Measurements from ENCODE around the gene MTTP.

The MTTP gene

GRCh38 chr4:99642725-99643489 is 68.3 kb downstream of the MTTP start:
- DNase-seq = no peak

- no peak for DNase-seq
These were observed 69.8 kb downstream of the MTTP start for GRCh38 chr4:99644453-99644852.

- DNase-seq = no peak
These were observed 70.4 kb downstream of the MTTP start for GRCh38 chr4:99645036-99645435.

DNA sequence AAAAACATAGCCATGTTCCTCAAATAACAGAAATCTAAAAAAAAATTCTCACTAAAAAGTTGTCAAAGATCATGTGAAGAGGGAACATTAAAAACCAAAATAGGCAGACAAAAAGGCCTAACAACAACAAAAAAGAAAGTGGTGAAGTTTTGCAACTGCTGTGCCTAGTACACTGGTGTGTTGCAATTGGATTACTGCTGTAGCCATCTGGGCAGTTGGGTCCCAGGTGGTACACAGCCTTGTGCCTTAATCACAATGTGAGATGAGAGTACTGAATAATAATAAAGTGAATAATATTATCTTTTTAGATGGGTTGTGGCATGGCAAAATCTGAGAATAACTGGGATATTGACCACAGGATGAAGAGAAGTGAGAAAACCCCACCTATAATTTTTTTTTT is 71.0 kb downstream of the MTTP start:
- DNase-seq = no peak

DNA sequence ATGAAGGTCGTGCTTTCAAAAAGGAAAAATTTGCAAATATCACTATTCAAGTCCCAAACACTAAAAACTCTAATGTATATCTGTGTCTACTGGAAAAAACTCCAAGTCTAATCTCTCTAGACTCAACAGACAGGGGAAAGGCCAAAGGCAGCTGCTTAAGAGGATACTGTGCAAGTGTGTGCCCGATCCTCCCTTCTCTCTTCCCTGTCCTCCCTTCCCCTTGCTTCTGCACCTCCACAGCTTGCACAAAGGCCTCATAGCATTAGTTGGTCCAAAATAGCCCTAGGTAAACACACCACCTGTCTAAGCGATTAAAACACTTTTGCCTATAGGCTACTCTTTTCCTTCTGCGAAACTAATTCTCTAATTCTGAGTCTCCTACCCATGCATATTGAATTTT is 72.4 kb downstream of the MTTP start:
- no peak for DNase-seq

GRCh38 chr4:99648321-99648720 is 73.7 kb downstream of the MTTP start:
- DNase-seq = no peak

GRCh38 chr4:99649208-99649607 is 74.6 kb downstream of the MTTP start:
- DNase-seq = no peak

DNA sequence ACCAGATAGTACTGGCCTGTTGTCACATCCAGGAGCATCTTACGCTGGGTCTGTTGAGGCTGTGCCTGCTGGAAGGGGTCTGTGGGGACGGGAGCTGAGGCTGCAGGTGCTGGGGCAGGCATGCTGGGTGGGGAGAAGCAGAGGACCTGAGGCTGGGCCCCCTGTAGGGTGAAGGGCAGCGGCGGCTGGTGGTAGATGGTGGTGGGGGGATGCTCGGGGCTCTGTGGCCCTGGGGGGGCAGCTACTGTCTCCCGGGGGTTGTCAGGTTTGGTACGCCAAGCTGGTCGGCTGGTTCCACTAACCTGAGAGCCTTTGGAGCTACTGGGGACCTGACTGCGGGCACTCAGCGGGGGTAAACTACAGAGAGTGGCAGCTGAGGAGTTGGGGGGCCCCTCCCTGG is 75.2 kb downstream of the MTTP start:
- DNase-seq = no peak

- no peak for DNase-seq
These were observed 76.6 kb downstream of the MTTP start for GRCh38 chr4:99651016-99651769.

GRCh38 chr4:99651811-99652485 is 77.3 kb downstream of the MTTP start:
- DNase-seq = no peak

- DNase-seq = peak; percentile 34
These were observed 78.2 kb downstream of the MTTP start for GRCh38 chr4:99652596-99653436.

GRCh38 chr4:99653916-99654315 is 79.3 kb downstream of the MTTP start:
- DNase-seq = no peak

GRCh38 chr4:99654361-99654761 is 79.7 kb downstream of the MTTP start:
- DNase-seq = no peak

GRCh38 chr4:99655308-99656081 is 80.9 kb downstream of the MTTP start:
- DNase-seq = no peak

DNA sequence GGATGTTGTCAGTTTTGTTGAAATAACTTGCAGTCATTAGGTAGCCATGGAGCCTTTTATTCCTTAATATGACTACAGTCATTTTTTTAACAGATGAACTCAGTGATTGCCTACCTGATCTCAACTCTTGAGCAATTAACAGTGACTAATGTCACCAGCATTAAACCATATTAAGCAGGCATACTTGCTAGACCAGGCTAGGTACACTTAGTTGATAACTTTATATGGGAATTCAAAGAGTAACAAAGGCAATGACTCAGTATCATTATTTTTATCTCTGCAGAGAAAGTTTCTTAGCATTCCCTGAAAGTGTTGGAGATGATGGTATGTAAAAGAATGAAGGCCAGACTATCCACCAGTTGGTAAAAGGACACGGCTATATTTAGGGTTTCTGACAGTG is 83.2 kb downstream of the MTTP start, which contains the start of gene C4orf54:
Gene C4orf54 (minus strand): TSS at position 31 of the 400 bp plus-strand sequence. CDS start 3,180 bp downstream, outside the sequence.
- no peak for DNase-seq

DNA sequence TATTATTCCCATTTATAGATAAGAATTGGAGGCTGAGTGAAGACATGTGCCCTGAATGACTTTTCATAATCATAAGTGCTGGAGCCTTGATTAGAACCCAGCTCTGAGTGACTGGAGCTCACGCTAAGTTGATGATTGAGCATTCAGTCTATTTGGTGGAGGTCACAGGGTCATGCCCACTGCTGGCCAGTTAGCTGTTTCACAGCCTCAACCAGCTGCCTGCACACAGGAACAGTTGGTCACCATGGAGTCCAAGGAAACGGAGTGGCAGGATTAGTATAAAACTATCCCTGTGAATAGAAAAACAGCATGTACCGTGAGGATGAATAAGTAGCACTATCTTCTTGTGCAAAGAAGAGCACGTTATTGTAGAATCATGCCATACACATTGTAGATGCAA is 84.0 kb downstream of the MTTP start:
- DNase-seq = no peak

DNA sequence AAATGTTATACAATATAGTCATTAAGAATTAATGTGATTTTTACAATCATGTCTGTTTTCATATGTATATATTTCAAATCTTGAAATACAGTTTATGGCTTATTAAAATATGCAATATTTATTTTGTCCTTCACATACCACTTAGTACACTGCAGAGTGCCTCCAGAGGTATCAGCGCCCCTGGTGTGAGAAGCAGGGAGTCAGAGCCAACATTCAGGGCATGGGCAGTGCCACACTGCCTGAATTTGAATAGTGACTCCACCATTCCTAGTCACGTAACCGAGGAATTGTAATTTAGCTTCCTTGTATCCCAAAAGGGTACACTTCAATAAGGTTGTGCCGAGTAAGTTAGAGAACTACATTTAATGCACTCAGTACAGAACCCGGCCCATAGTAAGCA is 87.3 kb downstream of the MTTP start:
- no peak for DNase-seq

DNA sequence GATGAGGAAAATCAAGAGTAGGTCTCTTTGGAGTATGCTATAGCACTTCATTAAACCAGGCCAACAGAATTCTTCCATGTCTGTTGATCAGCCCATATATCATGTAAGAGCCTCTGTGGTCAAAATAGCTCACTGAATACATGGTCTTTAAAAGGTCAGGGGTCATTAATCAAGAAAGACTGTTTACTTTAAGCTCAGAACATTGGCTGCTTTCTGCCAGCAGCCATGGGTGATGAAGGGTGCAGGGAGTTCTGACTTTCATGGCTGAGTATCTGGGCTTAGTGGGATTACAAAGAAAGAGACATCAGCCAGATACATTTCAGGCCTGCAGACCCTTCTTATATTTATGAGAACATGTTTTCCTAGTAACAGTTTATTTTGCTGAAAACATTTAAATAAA is 90.1 kb downstream of the MTTP start:
- no peak for DNase-seq

DNA sequence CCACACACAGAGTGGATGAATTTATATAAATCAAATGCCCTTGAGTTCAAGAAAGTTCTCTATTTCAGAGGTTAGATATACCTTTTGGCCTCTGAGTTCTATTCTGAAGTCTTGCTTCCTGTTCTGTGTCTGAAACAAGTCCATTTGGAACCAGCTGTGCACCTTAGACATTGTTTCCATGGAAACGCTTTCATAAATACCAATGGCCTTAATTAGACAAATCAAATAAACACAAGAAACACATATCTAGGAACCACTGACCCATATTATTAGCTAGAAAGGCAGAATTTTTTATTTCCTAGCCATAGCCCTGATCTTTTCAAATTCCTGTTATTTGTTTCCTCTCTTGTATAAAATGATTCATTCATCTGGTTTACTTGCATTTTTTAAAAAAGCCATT is 91.4 kb downstream of the MTTP start:
- no peak for DNase-seq

DNA sequence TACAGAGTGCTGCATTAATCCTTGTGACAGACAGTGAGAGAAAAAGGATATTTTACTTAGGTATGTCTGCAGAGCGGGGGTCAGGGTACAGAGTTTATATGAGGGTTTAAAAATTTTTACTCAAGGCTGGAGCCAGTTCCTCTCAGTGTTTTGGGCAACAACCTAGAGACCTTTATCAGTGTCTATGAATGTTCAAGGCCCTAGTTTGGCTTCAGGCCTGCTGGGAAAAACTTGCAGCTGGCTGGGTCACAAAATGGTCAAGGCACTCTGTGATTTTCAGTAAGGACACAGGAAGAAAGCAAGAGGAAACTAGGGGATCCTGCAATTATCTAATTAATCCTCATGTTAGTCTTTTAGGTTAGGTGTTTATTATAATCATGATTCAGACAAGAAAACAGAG is 93.8 kb downstream of the MTTP start:
- no peak for DNase-seq

DNA sequence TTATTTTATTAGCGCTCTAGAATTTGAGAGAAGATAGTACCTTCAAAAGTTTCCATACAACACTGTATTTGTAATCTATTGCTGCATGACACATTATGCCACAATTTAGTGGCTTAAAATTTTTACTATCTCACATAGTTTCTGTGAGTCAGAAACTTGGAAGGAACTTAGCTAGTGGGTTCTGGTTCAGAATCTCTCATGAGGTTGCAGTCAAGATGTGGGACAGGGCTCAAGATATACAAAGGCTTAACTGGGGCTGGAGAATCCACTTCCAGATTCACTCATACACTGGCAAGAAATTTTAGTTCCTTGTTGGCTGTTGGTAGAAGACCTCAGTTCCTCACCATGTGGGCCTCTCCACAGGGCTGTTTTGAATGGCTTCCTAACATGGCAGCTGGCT is 94.5 kb downstream of the MTTP start:
- DNase-seq = no peak
